DND-41 (cell line): ENCODE results near the gene SMIM21.

Source experiments
- ATAC-seq: fragments of 200-7000 bp; cut with Tn5 transposase; 3 replicates; pipeline ENCODE4 v1.9.1; 2021; ENCODE audit warnings: low read depth; ENCODE audit not compliant: insufficient read depth
- DNase-seq: peaks from one replicate; pipeline ENCODE4 v3.0.0-alpha.2; 2020
- H2AFZ ChIP-seq: 2 replicates; pipeline ENCODE4 v1.6.0; 2012; ENCODE audit warnings: low read depth, low read length
- H3K27ac ChIP-seq: 2 replicates; pipeline ENCODE4 v1.5.1; 2012; ENCODE audit warnings: low read length, inconsistent platforms
- H3K27me3 ChIP-seq: fragments of 200-600 bp; sonication (generic); 2 replicates; pipeline ENCODE4 v1.6.0; 2012; ENCODE audit warnings: low read length, mild to moderate bottlenecking, inconsistent platforms; ENCODE audit not compliant: insufficient read depth, poor library complexity
- H3K36me3 ChIP-seq: 2 replicates; pipeline ENCODE4 v1.5.1; 2012; ENCODE audit warnings: low read length, inconsistent platforms; ENCODE audit not compliant: insufficient read depth
- H3K4me1 ChIP-seq: 2 replicates; pipeline ENCODE4 v1.5.1; 2012; ENCODE audit warnings: mild to moderate bottlenecking, low read length; ENCODE audit not compliant: insufficient read depth
- H3K4me2 ChIP-seq: 2 replicates; pipeline ENCODE4 v1.6.0; 2012; ENCODE audit warnings: mild to moderate bottlenecking, moderate library complexity, low read length, inconsistent platforms; ENCODE audit not compliant: insufficient read depth
- H3K4me3 ChIP-seq, 2 experiments: fragments of 200-600 bp in 1 of 2; shearing (Covaris generic) in 1 of 2; 2 replicates each; pipeline ENCODE4 v1.5.1; 2012 to 2016; ENCODE audit warnings: inconsistent platforms in 2 of 2, low read length in 2 of 2, mild to moderate bottlenecking in 2 of 2, low read depth in 1 of 2, moderate library complexity in 1 of 2
- H3K79me2 ChIP-seq: 2 replicates; pipeline ENCODE4 v1.6.0; 2012; ENCODE audit warnings: low read length, inconsistent platforms; ENCODE audit not compliant: insufficient read depth
- H3K9ac ChIP-seq: 2 replicates; pipeline ENCODE4 v1.6.0; 2012; ENCODE audit warnings: low read depth, mild to moderate bottlenecking, inconsistent platforms, low read length, moderate library complexity
- H3K9me3 ChIP-seq: 2 replicates; pipeline ENCODE4 v1.5.1; 2012; ENCODE audit warnings: low read length, moderate library complexity, mild to moderate bottlenecking, inconsistent platforms; ENCODE audit not compliant: insufficient read depth, severe bottlenecking
- H4K20me1 ChIP-seq: 2 replicates; pipeline ENCODE4 v1.6.0; 2012; ENCODE audit warnings: low read length; ENCODE audit not compliant: insufficient read depth
- EZH2 ChIP-seq: IDR thresholded peaks from 3 replicates; pipeline ENCODE4 v1.6.1; 2012; ENCODE audit warnings: borderline replicate concordance, low read depth, mild to moderate bottlenecking, moderate library complexity, low read length, inconsistent platforms; ENCODE audit not compliant: severe bottlenecking
- TF ChIP-seq, protein P1 (sequence below): IDR thresholded peaks from 2 replicates; pipeline ENCODE4 v1.5.1; 2012; ENCODE audit warnings: borderline replicate concordance, low read length, moderate library complexity, mild to moderate bottlenecking; ENCODE audit not compliant: poor library complexity, severe bottlenecking; ENCODE audit errors: extremely low read depth

Gene SMIM21

DNA sequence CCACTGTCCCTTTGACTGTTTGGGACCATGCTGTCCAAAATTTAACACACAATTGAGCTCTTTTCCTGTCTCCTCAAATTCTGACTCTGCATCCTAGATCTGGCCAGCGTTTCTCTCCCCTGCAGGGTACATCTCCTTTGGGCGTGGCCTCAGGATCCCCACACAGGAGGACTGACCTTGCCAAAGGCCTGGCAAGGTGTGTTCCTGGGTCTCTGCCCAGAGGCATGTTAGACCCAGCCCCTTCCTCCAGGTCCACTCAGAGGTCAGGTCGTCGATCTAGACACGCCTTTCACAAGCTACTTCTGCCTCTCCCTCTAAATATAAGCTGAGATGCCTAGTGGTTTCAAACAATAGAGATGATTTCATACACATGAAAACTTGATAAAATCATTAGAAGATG, 45.4 kb upstream of the SMIM21 start:
- H3K79me2 ChIP-seq = no peaks in the 10 kb centered on the region
- DNase-seq = no peak

DNA sequence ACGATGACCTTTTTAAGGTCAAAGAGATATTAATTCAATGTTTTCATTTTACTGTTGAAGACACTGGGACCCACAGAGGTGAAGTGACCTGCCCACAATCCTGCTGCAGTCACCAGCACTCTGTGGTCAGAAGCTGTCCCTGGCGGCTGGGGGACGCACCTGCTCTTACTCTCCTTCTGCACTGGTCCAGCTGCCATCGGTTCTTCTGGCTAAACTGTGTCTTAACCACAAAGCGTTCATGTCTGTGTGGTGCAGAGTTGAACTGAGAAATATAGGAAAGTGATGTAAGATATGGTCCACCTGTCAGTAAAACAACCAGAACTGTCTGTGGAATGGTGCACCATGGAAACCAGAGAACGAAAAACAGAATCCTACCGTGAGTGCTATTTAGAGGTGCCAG, 44.9 kb upstream of the SMIM21 start:
- H3K36me3 ChIP-seq = no peaks in the 10 kb centered on the region
- DNase-seq = no peak
- H3K4me3 ChIP-seq = no peak overlapping the region
- peaks cover 21% of the 10 kb centered on the region for H3K27me3 ChIP-seq
- H2AFZ ChIP-seq = no peak overlapping the region
- no peaks in the 10 kb centered on the region for H3K9me3 ChIP-seq
- H4K20me1 ChIP-seq = no peaks in the 10 kb centered on the region
- H3K9ac ChIP-seq = no peak overlapping the region
- no peaks in the 10 kb centered on the region for H3K4me1 ChIP-seq
- H3K4me2 ChIP-seq = no peak overlapping the region
- H3K27ac ChIP-seq = no peak overlapping the region
- ATAC-seq = no peak
- TF ChIP-seq, protein P1, sequence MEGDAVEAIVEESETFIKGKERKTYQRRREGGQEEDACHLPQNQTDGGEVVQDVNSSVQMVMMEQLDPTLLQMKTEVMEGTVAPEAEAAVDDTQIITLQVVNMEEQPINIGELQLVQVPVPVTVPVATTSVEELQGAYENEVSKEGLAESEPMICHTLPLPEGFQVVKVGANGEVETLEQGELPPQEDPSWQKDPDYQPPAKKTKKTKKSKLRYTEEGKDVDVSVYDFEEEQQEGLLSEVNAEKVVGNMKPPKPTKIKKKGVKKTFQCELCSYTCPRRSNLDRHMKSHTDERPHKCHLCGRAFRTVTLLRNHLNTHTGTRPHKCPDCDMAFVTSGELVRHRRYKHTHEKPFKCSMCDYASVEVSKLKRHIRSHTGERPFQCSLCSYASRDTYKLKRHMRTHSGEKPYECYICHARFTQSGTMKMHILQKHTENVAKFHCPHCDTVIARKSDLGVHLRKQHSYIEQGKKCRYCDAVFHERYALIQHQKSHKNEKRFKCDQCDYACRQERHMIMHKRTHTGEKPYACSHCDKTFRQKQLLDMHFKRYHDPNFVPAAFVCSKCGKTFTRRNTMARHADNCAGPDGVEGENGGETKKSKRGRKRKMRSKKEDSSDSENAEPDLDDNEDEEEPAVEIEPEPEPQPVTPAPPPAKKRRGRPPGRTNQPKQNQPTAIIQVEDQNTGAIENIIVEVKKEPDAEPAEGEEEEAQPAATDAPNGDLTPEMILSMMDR = no peak
- TF ChIP-seq EZH2 = no peak
- no peaks in the 10 kb centered on the region for H3K79me2 ChIP-seq

More for the DNA sequence above, 45.4 kb upstream of the SMIM21 start:
- Histone ChIP-seq H3K4me3 (no peak overlapping the region), H3K4me1 (no peaks in the 10 kb centered on the region), H3K36me3 (no peaks in the 10 kb centered on the region), H3K9me3 (no peaks in the 10 kb centered on the region), H3K9ac (no peak overlapping the region), H3K4me2 (no peak overlapping the region), H4K20me1 (no peaks in the 10 kb centered on the region), H3K27me3 (peaks cover 22% of the 10 kb centered on the region), H2AFZ (no peak overlapping the region), H3K27ac (no peak overlapping the region)
- TF ChIP-seq, protein P1 = no peak
- TF ChIP-seq EZH2 = no peak
- ATAC-seq = no peak

DNA sequence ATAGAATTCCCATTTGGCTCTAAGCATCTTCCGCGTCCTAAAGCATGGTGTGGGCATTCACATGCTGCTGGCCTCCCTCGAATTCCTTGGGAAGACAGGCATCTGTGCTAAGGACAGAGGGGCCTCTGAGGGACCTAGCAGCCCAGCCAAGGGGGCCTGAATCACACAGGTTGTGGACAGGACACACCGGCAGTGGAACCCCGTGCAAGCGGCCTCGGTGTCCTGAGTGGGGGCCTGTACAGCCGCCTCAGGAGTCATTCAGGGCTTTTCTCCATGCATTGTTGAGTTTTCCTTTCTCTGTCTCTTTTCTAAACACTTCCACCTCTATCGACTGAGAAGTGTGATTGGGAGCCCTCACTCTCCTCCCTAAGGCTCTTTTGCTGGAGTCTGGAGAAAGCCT, 44.3 kb upstream of the SMIM21 start:
- Histone ChIP-seq H3K36me3 (no peaks in the 10 kb centered on the region), H3K27me3 (peaks cover 16% of the 10 kb centered on the region), H3K4me1 (no peaks in the 10 kb centered on the region), H3K9me3 (no peaks in the 10 kb centered on the region), H2AFZ (no peak overlapping the region), H3K27ac (no peak overlapping the region), H4K20me1 (no peaks in the 10 kb centered on the region), H3K4me3 (no peak overlapping the region), H3K4me2 (no peak overlapping the region), H3K9ac (no peak overlapping the region), H3K79me2 (no peaks in the 10 kb centered on the region)
- ATAC-seq = no peak
- no peak for DNase-seq
- no peak for TF ChIP-seq EZH2

GRCh38 chr18:75467851-75468250, 40.3 kb upstream of the SMIM21 start:
- ATAC-seq (no peak), DNase-seq (no peak)
- no peak overlapping the region for H3K4me3 ChIP-seq
- H3K79me2 ChIP-seq = no peaks in the 10 kb centered on the region
- no peaks in the 10 kb centered on the region for H3K4me1 ChIP-seq
- TF ChIP-seq EZH2 = no peak
- TF ChIP-seq, protein P1 = no peak
- no peak overlapping the region for H3K4me2 ChIP-seq
- no peaks in the 10 kb centered on the region for H3K36me3 ChIP-seq
- H3K27me3 ChIP-seq = peaks cover 5% of the 10 kb centered on the region
- H3K9me3 ChIP-seq = no peaks in the 10 kb centered on the region
- no peak overlapping the region for H3K27ac ChIP-seq
- H4K20me1 ChIP-seq = no peaks in the 10 kb centered on the region
- no peak overlapping the region for H3K9ac ChIP-seq
- no peak overlapping the region for H2AFZ ChIP-seq
